KOPT-K1 (cell line): ENCODE results near the gene ALB.

Experiments used
- H3K27ac ChIP-seq: fragments of 200-600 bp; sonication (generic); 2 replicates; pipeline ENCODE4 v1.5.1; 2016; ENCODE audit warnings: antibody characterized with exemption, mild to moderate bottlenecking, low read depth, low read length; ENCODE audit not compliant: poor library complexity, severe bottlenecking
- H3K36me3 ChIP-seq: fragments of 200-600 bp; sonication (generic); 2 replicates; pipeline ENCODE4 v1.5.1; 2017; ENCODE audit warnings: antibody characterized with exemption, mild to moderate bottlenecking, low read length, moderate library complexity; ENCODE audit not compliant: insufficient read depth
- H3K9me3 ChIP-seq: fragments of 200-600 bp; sonication (generic); 2 replicates; pipeline ENCODE4 v1.5.1; 2017; ENCODE audit warnings: antibody characterized with exemption, low read length, mild to moderate bottlenecking; ENCODE audit not compliant: insufficient read depth, poor library complexity, severe bottlenecking

Gene ALB

GRCh38 chr4:73433140-73433539, 29.1 kb downstream of the ALB start:
- no peaks in the 10 kb centered on the region for H3K9me3 ChIP-seq
- H3K27ac ChIP-seq = no peak overlapping the region
- no peaks in the 10 kb centered on the region for H3K36me3 ChIP-seq

GRCh38 chr4:73434311-73434710, 30.2 kb downstream of the ALB start:
- Histone ChIP-seq H3K9me3 (no peaks in the 10 kb centered on the region), H3K36me3 (no peaks in the 10 kb centered on the region), H3K27ac (no peak overlapping the region)

DNA sequence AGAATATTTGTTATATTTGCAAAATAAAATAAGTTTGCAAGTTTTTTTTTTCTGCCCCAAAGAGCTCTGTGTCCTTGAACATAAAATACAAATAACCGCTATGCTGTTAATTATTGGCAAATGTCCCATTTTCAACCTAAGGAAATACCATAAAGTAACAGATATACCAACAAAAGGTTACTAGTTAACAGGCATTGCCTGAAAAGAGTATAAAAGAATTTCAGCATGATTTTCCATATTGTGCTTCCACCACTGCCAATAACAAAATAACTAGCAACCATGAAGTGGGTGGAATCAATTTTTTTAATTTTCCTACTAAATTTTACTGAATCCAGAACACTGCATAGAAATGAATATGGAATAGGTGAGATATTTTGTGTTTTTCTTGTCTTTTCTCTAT, 31.9 kb downstream of the ALB start, which contains the start of gene AFP:
Gene AFP (plus strand): TSS at position 238 of the 400 bp plus-strand sequence. CDS start 42 bp downstream, at position 280.
- no peak within 1 kb of the TSS for H3K27ac ChIP-seq

GRCh38 chr4:73436674-73437557, 32.8 kb downstream of the ALB start:
- Histone ChIP-seq H3K27ac (no peak overlapping the region), H3K9me3 (no peaks in the 10 kb centered on the region), H3K36me3 (no peaks in the 10 kb centered on the region)

More for the DNA sequence above, 31.9 kb downstream of the ALB start, which contains the start of gene AFP:
- H3K36me3 ChIP-seq = no peaks in the 10 kb centered on the region
- no peaks in the 10 kb centered on the region for H3K9me3 ChIP-seq

- no peaks in the 10 kb centered on the region for H3K9me3 ChIP-seq
- no peak overlapping the region for H3K27ac ChIP-seq
- no peaks in the 10 kb centered on the region for H3K36me3 ChIP-seq
Measured at GRCh38 chr4:73437558-73437956, 33.5 kb downstream of the ALB start.

GRCh38 chr4:73438048-73438447, 34.0 kb downstream of the ALB start:
- Histone ChIP-seq H3K27ac (no peak overlapping the region), H3K9me3 (no peaks in the 10 kb centered on the region), H3K36me3 (no peaks in the 10 kb centered on the region)

GRCh38 chr4:73438582-73439215, 34.6 kb downstream of the ALB start:
- no peaks in the 10 kb centered on the region for H3K36me3 ChIP-seq
- H3K9me3 ChIP-seq = no peaks in the 10 kb centered on the region
- H3K27ac ChIP-seq = no peak overlapping the region

GRCh38 chr4:73439445-73439844, 35.4 kb downstream of the ALB start:
- no peak overlapping the region for H3K27ac ChIP-seq
- H3K9me3 ChIP-seq = no peaks in the 10 kb centered on the region
- H3K36me3 ChIP-seq = no peaks in the 10 kb centered on the region

GRCh38 chr4:73439991-73440390, 35.9 kb downstream of the ALB start:
- Histone ChIP-seq H3K27ac (no peak overlapping the region), H3K36me3 (no peaks in the 10 kb centered on the region), H3K9me3 (no peaks in the 10 kb centered on the region)

- Histone ChIP-seq H3K27ac (no peak overlapping the region), H3K36me3 (no peaks in the 10 kb centered on the region), H3K9me3 (no peaks in the 10 kb centered on the region)
Measured at GRCh38 chr4:73440653-73441052, 36.6 kb downstream of the ALB start.

- no peaks in the 10 kb centered on the region for H3K36me3 ChIP-seq
- no peak overlapping the region for H3K27ac ChIP-seq
- no peaks in the 10 kb centered on the region for H3K9me3 ChIP-seq
Measured at GRCh38 chr4:73442275-73442674, 38.2 kb downstream of the ALB start.

- H3K27ac ChIP-seq = no peak overlapping the region
- H3K36me3 ChIP-seq = no peaks in the 10 kb centered on the region
- no peaks in the 10 kb centered on the region for H3K9me3 ChIP-seq
Measured at GRCh38 chr4:73443224-73443623, 39.1 kb downstream of the ALB start.

DNA sequence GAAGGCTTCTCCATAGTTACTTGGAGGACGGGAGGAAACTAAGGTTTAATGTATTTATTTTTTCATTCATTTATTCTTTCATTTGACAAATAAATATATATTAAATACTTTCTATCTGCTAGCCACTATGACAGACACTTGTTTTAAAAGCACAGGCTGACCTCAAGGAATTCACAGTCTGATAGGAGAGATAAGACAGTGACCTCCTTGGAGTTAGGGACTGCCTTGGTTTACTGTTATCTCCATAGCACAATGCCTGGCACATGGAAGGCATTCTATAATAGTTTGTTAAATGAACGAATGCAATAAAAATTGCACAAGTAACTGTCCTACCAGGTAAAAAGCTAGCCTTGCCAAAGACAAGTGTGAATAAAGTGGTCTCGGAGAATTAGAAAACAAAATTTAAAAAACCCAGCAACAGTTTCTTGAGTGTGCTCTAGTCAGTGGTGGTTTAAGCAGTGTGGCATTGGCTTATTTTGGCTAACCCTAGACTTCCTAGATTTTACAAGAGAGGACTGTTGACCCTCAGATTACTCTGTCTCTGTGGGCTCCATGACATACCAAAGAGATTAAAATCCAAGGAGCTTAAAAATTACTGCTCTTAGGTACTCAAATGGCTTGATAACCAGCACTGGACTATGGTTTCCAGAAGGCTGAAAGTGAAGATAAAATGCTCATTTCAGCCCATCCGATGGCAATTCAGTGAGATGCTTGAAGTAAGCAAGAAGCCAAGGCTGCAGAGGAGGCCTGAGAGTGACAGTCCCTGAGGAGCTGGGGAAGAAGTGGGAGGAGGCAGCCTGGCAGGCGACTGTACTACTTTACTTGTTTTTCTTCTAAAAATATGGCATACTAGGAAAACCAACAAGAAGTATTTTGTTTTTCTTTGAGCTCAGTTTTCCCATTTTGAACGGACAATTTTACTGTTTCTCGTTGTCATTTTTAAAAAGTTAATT, 41.6 kb downstream of the ALB start:
- H3K36me3 ChIP-seq = no peaks in the 10 kb centered on the region
- no peak overlapping the region for H3K27ac ChIP-seq
- H3K9me3 ChIP-seq = no peaks in the 10 kb centered on the region

DNA sequence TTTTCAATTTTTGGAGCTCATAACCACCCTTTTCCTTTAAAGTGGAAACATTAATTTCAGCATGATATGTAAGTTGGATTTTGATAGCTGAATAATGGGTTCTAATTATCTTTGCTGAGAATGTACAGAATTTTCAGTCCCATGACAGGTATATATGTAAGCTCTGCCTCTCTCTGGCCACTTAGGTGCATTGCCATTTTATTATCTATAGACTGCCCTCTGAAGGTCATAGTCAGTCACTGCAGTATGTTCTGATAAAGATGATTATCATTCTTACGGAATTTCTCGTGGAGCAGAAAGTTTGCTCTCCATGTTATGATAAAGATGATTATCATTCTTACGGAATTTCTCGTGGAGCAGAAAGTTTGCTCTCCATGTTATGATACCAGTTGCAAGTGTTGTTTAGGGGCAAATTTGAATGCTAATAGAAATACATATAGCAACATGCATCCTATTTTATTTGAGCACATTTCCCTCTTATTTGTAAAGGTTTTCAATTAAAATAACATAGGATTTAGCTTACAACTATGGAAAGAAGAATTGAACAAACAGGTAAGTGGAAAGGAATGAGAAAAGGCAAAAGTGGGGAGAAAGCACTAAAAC, 42.4 kb downstream of the ALB start:
- Histone ChIP-seq H3K9me3 (no peaks in the 10 kb centered on the region), H3K36me3 (no peaks in the 10 kb centered on the region), H3K27ac (no peak overlapping the region)
